GM21576 (cell line): ENCODE results near the gene CIITA.
"Not testable (repeated sequence)": the region's sequence is repeated elsewhere in the genome, so short reads cannot be mapped to it uniquely, and the experiment has no call there.

Experiments used
- ATAC-seq: cut with Tn5 transposase; IDR thresholded peaks from one replicate; pipeline ENCODE4 v1.9.1; 2021; ENCODE audit warnings: mild to moderate bottlenecking, moderate library complexity; ENCODE audit not compliant: unreplicated experiment

Gene CIITA, protein sequence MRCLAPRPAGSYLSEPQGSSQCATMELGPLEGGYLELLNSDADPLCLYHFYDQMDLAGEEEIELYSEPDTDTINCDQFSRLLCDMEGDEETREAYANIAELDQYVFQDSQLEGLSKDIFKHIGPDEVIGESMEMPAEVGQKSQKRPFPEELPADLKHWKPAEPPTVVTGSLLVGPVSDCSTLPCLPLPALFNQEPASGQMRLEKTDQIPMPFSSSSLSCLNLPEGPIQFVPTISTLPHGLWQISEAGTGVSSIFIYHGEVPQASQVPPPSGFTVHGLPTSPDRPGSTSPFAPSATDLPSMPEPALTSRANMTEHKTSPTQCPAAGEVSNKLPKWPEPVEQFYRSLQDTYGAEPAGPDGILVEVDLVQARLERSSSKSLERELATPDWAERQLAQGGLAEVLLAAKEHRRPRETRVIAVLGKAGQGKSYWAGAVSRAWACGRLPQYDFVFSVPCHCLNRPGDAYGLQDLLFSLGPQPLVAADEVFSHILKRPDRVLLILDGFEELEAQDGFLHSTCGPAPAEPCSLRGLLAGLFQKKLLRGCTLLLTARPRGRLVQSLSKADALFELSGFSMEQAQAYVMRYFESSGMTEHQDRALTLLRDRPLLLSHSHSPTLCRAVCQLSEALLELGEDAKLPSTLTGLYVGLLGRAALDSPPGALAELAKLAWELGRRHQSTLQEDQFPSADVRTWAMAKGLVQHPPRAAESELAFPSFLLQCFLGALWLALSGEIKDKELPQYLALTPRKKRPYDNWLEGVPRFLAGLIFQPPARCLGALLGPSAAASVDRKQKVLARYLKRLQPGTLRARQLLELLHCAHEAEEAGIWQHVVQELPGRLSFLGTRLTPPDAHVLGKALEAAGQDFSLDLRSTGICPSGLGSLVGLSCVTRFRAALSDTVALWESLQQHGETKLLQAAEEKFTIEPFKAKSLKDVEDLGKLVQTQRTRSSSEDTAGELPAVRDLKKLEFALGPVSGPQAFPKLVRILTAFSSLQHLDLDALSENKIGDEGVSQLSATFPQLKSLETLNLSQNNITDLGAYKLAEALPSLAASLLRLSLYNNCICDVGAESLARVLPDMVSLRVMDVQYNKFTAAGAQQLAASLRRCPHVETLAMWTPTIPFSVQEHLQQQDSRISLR

DNA sequence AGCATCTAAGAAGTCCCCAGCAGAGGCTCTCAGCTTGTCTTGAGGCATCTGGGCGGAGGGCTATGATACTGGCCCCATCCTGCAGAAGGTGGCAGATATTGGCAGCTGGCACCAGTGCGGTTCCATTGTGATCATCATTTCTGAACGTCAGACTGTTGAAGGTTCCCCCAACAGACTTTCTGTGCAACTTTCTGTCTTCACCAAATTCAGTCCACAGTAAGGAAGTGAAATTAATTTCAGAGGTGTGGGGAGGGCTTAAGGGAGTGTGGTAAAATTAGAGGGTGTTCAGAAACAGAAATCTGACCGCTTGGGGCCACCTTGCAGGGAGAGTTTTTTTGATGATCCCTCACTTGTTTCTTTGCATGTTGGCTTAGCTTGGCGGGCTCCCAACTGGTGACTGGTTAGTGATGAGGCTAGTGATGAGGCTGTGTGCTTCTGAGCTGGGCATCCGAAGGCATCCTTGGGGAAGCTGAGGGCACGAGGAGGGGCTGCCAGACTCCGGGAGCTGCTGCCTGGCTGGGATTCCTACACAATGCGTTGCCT, at the start of gene CIITA:
Gene CIITA (plus strand): TSS at position 404 of the 543 bp plus-strand sequence. CDS start 129 bp downstream, at position 533.
- peak; percentile 46 for ATAC-seq

DNA sequence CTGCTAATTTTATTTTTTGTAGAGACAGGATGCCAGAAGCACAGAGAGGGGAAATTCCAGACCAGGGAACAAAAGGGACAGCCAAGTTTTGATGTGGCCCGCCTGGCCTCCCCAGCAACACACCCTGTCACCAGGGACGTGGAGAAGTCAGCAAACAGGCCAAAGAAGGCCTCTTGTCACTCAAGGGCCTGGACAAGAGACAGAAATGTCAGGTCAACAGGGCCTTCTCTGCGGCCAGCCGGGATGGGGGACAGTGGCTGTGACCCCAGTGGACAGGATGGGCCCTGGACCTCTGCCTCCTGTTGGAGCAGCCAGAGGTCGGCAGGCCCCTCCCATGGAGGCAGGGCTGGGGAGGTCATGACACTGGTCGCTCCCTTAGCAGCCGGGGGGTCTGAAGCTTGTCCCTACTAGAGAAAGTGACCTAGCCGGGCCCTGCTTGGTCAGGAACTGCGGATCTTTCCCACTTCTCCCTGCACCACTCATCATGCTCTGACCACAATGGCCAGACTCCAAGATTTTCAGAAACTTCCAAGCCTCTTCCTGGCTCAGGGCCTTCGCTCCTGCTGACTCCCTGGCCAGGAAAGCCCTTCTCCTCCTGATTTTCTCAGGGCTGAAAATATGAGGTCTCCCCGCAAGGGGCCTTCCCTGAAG, 49.2 kb upstream of the CIITA start:
- no peak for ATAC-seq

DNA sequence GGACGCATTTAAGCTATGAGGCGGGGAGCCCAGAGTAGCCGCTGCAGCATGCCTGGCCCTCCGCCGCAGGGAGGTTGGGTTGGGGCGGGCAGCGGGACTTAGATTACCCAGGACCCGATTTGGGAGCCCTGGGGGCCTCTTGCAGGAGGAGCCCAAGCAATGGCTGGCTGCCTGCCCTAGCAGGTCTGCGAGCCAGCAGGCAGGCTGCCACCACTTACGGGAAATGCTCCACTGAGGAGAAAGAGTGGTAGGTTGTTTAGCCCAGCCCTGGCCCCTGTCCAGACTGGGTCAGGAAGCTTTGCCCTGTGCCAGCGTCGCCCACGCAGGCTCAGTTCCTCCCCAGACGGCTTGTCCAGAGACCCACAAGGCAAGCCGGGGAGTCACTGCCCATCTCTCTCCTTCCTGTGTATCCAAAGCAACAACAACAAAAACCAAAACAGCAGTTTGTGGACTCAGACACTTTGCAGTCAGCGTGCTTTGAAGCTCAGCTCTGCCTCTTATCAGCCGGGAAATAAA, 48.1 kb upstream of the CIITA start:
- no peak for ATAC-seq

DNA sequence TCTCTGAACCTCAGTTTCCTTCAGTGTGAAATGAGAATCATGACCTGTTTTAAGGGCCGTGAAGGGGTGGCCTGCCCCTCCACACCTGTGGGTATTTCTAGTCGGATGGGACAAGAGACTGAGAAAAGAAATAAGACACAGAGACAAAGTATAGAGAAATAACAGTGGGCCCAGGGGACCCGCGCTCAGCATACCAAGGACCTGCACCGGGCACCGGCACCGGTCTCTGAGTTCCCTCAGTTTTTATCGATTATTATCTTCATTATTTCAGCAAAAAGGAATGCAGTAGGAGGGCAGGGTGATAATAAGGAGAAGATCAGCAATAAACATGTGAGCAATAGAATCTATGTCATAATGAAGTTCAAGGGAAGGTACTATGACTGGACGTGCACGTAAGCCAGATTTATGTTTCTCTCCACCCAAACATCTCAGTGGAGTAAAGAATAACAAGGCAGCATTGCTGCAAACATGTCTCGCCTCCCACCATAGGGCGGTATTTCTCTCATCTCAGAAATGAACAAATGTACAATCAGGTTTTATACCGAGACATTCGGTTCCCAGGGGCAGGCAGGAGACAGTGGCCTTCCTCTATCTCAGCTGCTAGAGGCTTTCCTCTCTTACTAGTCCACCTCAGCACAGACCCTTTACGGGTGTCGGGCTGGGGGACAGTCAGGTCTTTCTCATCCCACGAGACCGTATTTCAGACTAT, 47.5 kb upstream of the CIITA start:
- not testable (repeated sequence) for ATAC-seq

DNA sequence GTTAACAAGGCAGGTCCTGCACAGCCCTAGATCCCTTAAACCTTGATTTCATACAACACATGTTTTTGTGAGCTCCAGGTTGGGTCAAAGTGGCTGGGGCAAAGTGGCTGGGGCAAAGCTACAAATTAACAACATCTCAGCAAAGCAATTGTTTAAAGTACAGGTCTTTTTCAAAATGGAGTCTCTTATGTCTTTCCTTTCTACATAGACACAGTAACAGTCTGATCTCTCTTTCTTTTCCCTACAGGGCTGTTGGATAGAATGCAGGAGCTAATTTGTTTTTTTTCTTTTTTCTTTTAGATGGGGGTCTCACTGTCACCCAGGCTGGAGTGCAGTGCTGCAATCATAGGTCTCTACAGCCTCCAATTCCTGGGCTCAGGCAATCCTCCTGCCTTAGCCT, 46.8 kb upstream of the CIITA start:
- ATAC-seq, result not testable (repeated sequence)

DNA sequence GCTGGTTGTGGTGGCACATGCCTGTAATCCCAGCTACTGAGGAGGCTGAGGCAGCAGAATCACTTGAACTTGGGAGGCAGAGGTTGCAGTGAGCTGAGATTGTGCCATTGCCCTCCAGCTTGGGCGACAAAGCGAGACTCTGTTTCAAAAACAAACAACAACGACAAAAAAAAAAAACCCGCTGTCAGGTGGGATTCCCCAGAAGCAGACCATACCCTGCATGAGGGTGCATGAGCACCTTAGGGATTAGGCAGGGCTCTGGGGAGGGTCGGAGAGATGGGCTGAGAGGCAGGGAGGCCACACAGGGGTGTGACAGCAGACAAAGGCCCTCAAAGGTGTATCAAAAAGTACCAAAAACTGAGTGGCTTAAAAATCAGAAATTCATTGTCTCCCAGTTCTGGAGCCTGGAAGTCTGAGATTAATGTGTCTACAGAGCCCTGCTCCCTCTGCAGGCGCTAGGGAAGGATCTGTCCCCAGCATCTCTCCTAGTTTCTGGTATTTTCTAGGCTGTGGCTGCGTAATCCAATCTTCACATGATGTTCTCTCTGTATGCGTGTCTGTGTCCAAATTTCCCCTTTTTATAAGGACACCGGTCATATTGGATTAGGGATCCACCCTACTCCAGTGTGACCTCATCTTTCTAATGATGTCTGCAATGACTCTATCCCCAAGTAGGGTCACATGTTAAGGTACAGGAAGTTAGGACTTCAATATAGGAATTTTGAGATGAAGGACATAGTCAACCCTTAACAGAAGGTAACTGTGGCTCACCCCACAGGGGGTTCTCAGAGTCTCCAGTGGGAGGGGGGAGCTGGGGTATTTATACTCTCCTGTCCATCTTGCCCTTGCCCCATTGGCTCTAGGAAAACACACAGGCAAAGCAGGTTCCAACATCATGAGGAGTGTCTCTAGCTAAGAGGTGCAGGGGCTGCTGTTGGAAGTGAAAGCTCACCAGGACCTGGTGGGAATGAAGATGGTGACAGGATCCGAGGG, 44.8 kb upstream of the CIITA start:
- no peak for ATAC-seq

DNA sequence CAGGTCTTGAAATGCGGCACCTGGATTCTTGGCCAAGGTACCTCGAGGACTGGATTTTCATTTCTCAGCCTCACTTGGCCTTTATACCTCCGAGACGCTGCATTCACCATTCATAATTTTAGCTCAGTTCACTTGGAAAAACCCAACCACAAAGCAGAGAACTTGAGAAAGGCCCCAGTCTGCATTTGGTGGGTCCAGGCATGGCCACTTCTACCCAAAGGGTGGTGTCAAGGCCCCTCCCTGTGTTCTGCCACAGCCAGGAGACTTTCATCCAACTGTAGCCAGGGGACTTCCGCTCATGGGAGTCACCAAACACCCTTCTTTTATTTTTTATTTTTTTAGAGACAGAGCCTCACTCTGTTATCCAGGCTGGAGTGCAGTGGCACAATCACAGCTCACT, 43.7 kb upstream of the CIITA start:
- no peak for ATAC-seq

DNA sequence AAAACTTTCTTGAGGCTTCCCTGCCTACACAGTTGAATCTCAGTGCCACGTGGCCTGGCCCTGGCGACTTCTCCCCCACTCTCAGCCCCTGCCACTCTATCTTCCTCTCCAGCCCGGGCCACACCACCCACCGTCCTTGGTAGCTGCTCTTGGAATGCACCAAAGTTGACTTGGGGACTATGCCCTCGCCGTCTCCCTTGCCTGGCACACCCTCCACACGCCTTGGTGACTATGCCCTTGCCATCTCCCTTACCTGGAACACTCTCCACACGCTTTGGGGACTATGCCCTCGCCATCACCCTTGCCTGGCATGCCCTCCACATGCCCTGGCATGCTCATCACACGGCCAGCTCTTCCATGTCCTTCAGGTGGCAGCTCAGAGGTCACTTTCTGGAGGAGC, 42.9 kb upstream of the CIITA start:
- ATAC-seq, result no peak

DNA sequence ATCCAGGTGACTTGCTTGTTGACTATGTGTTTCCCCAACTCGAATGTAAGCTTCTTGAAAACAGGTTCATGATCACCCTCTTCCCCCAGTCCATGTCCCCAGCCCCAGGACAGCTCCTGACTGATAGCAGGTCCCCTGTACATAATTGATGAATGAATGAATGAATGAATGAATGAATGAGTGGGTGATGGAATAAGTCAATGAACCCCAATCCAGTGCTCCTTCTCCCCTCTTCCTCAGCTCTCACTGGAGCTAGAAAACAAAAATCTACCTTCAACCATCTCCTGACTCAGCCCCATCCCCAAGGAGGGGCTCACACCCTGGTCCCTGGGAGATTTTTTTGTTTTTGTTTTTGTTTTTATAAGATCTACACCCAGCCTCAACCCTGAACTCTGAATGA, 42.2 kb upstream of the CIITA start:
- no peak for ATAC-seq

DNA sequence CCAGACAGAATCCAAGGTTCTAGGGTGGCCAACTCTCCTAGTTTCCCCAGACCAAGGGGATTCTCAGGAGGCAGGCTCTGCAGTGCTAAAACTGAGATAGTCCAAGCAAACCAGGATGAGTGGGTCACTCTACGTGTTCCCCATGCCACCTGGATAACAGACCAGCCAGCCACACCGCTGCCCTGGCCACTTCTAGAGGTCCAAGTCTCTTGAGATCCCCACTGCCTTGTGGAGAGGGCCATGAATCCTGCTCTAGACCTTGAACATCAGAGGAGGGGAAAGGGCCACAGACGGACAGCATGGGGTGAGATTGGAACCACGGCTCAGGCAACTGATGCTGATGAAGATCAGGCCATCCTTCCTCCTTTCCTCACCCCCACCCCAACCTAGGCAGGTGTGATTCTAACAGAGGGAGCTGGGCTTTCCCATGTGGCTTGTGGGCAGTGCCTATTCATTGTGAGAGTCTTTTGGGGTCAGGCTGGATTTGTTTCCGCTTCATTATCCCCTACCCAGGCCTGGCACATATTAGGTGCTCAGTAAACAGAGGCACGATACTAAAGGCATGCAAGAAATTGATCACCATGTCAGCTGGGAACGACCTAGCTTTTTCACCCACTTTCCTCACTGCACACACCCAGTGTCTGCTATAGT, 41.6 kb upstream of the CIITA start:
- no peak for ATAC-seq

DNA sequence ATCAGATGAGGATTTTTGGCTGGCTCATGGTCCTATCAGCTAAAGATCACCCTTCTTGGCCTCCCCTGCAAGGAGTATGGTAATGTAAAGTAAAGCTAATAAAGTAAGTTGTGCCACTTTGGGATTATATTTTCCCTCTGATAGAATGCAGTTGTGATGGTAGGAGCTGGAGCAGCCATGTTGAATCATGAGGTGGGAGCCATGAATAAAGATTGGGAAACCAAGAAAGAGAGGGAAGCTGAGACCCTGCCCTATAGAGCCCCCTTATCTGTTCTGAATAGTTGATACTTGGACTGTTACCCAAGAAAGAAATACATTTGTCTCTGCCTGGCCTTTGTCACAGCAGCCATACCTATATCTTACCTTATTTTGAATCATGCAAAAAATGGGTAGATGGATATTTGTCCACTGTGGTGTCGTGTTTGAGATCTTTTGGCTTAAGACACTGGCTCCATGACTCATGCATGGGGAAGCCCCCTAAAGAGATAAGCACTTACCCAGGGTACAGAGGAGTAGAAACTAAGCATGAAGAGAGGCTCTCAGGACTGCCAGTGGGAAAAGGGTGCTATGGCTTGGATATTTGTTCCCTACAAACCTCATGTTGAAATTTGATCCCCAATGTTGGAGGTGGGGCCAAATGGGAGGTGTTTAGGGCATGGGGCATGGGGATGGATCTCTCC, 40.7 kb upstream of the CIITA start:
- no peak for ATAC-seq

DNA sequence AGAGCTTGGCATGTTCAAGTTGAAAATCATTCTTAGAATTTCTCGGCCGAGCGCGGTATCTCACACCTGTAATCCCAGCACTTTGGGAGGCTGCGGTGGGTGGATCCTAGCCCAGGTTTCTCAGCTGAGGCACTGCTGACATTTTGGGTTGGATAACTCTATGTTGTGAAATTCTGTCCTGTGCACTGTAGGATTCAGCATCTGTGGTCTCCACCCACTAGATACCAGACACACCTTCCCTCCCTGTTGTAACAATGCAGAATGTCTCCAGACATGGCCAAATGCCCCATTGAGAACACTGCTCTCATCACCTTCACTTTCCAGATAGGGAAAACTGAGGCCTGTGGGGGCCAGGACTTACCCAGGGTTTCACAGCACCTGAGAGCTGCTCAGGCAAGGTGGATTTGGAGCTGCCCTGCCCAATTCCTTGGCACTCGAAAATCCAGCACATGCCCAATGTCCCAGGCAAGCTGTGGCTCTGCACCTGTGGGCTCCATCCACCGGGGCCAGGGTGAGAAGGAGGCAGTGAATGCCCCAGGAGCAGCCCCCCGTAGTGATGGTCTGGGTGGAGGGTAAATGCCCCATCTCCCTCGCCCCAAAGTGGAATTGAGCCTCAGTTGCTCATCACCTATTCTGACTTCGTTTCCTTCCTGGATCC, 38.3 kb upstream of the CIITA start:
- no peak for ATAC-seq

DNA sequence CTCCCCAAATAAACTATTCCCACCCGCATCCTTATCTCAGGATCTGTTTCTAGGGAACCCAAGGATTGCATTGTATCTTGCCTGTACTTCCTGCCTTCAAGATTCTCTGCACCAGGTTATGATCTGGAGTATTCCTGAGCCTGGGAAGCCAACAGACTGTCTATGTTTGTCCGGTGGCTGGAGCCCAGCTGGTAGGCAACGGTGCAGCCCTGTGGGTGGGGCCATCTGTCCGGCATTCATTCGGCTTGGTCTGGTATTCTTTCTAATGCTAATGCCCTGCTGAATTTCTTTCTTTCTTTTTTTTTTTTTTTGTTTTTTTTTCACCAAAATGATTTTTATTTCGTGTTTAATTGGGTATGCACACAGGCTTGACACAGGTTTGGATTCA, 37.7 kb upstream of the CIITA start:
- no peak for ATAC-seq

DNA sequence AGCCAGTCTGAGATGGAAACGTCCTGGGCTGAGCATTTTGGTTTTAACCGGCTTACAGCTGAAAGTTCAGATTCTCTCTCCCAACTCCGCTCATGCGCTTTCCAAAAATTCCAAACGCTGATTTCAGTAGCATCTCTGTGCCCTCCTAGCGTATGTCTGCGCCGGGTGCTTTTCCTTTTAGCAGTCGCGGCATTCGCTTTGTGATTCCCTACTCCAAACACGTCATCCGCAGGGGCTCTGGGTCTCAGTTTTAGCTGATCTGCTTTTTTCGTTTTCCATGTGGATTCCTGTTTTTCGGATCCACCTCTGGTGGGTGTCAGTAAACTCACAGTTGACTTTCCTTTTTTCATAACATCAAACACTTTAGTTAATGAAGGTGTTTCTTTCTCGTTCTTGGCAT, 36.3 kb upstream of the CIITA start:
- no peak for ATAC-seq

DNA sequence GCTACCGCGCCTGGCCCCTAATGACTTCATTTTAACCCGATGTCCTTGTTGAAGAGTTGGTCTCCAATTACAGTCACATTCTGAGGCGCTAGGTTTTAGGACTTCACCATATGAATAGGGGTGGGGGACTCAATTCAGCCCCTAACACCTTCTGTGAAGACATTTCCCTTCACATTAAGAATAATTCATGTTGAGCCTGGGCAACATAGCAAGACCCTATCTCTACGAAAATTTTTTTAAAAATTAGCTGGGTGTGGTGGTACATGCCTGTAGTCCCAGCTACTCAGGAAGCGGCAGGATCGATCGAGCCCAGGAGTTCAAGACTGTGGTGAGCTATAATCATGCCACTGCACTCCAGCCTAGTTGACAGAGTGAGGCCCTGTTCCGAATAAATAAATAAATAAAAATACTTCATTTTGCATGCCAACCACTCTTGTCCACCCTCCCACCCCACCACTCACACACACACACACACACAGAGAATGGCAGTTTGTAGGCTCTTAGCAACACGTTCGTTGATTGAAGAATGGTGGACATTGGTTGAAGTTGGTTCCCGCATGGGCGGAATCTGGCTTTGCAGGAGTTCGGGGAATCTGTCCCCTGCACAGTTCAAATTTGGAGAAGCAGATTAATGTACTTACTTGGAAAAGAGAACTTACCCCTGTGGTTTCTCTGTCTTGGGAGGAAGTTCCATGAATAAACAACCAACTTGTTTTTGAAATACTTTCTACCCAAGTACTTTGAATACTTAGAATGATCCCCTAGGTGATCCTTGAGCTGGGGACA, 30.6 kb upstream of the CIITA start:
- no peak for ATAC-seq

DNA sequence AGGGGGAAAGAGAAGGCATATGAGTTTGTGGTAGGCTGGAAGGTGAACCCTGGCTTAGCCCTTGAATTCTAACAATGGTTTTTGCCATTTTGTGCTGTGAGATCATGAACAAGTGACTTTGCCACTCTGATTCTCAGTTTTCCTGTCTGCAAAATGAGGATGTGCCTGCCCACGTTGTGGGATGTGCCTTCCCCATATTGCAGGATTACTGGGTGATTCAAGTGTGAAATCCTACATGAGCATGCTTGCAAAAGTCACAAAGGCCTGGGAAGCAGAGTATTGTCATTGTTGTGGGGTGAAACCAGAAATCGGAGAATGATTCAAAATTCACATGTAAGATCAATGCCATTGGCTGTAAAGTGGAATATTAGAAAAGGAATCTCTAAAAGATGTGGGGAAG, 29.8 kb upstream of the CIITA start:
- ATAC-seq, result no peak
